Astrocyte of the hippocampus (primary cell): ENCODE results near the gene DCLRE1C.
"Not testable (repeated sequence)": the region's sequence is repeated elsewhere in the genome, so short reads cannot be mapped to it uniquely, and the experiment has no call there.

Experiments used
- DNase-seq: peaks from one replicate; pipeline ENCODE4 v3.0.0; 2011; ENCODE audit warnings: low read depth, low spot score

Gene DCLRE1C

GRCh38 chr10:14884082-14884481, 69.8 kb downstream of the DCLRE1C start:
- DNase-seq: no peak

DNA sequence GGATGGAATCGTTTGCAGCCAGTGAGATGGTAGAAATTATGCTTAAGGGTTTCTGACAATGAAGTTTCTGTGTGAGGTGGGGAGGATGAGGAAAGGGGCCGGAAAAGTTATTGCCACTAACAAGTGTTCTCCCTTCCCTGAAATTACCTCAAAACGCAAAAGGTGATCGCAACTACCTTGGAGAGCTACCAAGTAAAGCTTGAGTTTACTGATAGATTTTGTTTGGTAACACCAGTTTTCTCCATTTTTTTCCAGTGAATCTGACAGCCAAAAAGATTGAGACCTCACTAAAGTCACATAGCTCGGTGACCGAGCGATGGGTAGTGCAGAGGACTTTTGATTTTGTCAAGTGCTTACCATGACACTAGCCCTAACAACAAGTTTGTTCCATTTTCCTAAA, 73.7 kb downstream of the DCLRE1C start:
- peak; percentile 30 for DNase-seq

- peak; percentile 5 for DNase-seq
These were observed 74.0 kb downstream of the DCLRE1C start for GRCh38 chr10:14879928-14880193.

DNA sequence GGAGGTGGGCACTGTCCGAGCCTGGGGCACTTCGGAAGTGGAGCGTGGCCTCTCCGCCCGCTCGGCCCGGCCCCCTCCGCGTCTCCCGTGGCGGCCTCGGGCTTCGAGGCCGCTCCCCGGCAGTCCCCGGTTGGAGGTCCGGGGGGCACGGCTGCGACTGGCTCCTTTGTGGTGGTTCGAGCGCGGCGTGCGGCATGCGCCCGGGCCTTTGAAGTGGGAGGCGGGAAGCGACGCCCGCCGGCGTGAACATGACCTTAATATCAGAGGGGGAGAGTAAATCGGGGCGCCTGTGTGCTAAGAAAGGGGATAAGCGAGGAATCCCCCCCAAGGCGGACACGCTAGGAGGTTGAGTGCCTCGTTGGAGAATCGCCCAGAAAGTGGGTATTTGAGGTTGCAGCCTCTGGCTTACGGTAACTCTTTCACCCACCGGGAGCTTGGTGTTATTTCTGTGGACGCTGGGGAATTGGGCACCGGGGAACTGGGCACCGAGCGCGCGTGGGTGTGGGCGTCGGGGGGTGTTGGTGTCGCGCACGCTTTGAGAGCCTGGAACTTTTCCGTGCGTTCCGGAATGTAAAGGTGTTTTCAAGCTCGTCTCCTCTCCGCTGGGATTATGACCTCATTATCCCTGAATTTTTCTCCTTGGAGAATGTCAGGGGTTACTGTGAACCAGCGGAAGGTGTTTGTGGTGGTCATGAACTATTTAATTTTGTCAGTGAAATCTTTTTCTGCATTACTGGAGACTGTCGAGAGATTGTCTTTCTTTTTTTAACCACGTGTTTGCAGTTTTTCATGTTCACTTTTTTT, 74.6 kb downstream of the DCLRE1C start:
- DNase-seq: peak; percentile 57

DNA sequence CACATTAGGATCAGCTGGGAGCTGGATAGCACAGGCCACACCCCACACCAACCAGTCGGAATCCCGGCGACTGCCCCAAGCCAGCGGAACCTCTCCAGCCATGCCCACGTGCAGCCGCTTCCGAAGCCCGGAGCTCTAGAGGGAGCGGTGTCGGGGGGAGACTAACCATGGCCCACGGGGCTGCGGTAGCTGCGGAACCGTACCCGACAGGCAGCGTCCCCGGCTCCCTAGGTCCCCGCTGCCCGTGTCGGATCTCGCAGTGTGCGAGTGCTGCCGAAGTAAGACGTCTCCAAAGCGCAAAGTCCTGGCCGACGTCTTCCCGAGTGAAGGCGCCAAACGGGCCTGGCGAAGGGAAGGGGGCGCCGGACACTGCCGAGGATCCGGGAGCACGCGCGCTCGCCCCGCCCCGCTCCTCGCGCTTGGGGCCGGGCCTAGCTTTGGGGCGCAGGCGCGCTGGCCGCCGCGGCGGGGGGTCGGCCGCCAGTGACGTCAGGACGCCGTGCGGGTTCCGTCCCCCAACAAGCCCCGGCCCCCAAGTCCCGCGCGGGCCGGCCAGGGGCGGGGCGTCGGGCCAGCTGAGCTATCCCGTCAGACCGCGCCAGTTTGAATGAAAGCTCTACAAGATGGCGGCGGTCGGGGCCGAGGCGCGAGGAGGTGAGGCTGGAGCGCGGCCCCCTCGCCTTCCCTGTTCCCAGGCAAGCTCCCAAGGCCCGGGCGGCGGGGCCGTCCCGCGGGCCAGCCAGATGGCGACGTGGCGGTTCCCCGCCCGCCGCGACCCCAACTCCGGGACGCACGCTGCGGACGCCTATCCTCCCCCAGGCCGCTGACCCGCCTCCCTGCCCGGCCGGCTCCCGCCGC, 75.4 kb downstream of the DCLRE1C start, which contains the start of gene SUV39H2:
Gene SUV39H2 (plus strand): TSS at position 601 of the 858 bp plus-strand sequence. CDS start 23 bp downstream, at position 624.
- peak; percentile 99 for DNase-seq

DNA sequence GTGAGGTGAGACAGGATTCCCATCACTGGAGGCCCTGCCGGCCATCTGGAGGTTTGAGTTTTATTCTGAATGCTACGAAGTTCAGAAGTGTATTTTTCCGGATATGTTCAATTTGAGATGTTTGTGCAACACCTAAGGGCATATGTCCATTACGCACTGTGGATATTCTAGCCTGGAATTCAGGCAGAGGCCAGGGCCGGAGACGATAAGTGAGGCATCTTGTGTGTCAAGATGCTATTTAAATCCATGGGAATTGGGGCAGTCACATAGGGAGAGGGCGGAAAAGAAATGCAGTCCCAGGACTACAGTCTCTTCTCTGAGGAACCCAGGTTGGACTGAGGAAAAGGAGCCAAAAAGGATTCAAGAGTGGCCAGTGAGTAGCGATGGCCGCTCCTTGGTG, 77.1 kb downstream of the DCLRE1C start:
- DNase-seq: no peak

DNA sequence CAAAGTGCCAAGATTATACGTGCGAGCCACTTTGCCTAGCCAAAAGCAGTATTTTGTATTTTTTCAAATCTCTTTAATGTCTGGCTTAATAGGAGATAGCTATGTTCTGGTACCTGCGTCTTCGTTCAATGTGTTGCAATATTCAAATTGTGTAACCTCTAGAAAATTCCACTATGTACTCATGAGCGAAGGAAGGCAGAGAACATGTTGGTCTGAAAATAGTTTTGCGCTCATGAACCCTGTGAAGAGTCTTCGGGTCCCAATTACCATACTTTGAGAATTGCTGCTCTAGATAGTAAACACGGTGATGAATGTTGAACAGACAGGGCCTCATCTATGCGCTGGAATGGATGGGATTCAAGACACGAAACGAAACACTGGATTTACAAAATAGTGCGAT, 78.0 kb downstream of the DCLRE1C start:
- no peak for DNase-seq

- peak; percentile 41 for DNase-seq
These were observed 80.7 kb downstream of the DCLRE1C start for GRCh38 chr10:14873090-14873760.

DNA sequence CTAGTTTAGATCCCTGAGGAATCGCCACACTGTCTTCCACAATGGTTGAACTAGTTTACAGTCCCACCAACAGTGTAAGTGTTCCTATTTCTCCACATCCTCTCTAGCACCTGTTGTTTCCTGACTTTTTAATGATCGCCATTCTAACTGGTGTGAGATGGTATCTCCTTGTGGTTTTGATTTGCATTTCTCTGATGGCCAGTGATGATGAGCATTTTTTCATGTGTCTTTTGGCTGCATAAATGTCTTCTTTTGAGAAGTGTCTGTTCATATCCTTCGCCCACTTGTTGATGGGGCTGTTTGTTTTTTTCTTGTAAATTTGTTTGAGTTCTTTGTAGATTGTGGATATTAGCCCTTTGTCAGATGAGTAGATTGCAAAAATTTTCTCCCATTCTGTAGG, 89.0 kb downstream of the DCLRE1C start:
- DNase-seq: not testable (repeated sequence)

DNA sequence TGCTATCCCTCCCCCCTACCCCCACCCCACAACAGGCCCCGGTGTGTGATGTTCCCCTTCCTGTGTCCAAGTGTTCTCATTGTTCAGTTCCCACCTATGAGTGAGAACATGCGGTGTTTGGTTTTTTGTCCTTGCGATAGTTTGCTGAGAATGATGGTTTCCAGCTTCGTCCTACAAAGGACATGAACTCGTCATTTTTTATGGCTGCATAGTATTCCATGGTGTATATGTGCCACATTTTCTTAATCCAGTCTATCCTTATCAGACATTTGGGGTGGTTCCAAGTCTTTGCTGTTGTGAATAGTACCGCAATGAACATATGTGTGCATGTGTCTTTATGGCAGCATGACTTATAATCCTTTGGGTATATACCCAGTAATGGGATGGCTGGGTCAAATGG, 89.4 kb downstream of the DCLRE1C start:
- not testable (repeated sequence) for DNase-seq

DNA sequence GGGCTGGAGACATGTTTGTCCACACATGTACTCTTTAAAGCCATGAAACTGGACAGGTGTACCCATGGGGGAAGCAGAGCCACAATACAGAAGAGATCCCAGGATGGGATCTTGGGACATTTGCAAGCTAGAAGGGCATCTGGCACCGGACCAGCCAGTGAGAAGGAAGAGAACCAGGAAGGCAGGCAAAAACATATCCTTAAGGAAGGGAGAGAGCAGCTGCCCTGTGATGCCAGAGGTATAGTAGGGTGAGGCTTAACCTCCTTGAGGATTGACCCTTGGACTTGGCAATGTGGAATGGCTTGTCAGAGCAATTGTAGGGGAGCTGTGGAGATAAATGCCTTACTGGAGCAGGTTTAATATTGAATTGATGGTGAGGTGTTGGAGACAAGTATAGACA, 93.1 kb downstream of the DCLRE1C start:
- no peak for DNase-seq

- DNase-seq: no peak
These were observed 94.1 kb downstream of the DCLRE1C start for GRCh38 chr10:14859775-14860174.

- no peak for DNase-seq
These were observed 94.9 kb downstream of the DCLRE1C start for GRCh38 chr10:14859043-14859442.

DNA sequence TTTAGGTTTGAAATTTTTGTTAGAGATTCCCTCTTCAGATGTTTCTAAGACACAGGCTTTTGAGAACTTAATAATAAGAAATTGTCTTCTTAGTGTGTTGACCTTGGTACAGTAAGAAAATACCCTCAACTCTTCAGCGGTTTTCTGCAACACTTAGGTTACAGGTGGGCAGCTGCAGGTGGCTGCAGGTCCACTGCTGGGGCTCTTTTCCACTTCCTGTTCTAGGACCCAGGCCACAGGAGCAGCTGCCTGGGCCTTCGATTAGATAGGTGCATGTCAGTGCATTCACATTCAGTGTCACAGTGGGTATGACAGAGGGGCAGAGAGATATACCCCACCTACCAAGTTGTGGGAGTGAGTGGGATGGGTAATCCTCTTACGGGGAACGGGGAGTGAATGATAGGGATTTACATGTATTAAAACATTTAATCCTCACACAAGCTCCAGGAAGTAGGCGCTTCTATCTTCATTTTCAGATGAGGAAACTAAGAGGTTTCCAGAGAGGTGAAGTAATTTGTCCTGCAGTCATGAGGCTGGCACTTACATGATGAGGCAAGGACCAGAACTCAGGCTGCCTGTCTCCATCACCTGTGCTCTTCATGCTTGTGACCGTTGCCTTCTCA, 95.4 kb downstream of the DCLRE1C start:
- DNase-seq: no peak

DNA sequence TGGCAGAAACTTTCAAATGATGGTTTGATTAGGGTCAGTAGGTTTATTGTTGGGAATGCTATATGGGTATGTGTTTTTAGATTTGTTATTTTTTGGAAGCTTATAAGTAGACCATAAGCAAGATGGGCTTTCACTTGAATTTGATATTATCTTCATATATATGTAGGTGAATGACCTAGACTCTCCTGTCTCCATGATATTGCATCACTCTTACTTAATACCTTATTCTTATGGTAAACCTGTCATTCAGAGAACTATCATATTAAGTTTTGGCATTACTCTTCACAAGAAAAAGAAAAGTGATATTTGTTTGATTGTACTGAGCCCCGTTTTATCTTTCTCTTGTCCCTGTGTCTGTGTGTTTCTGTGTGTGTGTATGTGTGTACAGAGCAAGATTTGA, 98.4 kb downstream of the DCLRE1C start:
- DNase-seq: no peak

- no peak for DNase-seq
These were observed 101.7 kb downstream of the DCLRE1C start for GRCh38 chr10:14852236-14852635.
